Heart left ventricle (tissue), 13 donors: ENCODE results near the gene GPANK1.

Source experiments
- POLR2A ChIP-seq, 2 donors: fragments of 450-650 bp; IDR thresholded peaks; one replicate each; pipeline ENCODE4 v1.6.1; 2017; ENCODE audit warnings: antibody characterized with exemption in 2 of 2, mild to moderate bottlenecking in 2 of 2, moderate library complexity in 2 of 2
- TF ChIP-seq, protein P1 (sequence below), 12 donors: fragments of 200-600 bp; sonication (generic) in 4 of 12; IDR thresholded peaks; one replicate each; pipeline versions ENCODE4 v1.5.0 to v1.8.0; 2018 to 2022; ENCODE audit warnings: antibody characterized with exemption in 12 of 12, mild to moderate bottlenecking in 5 of 12
- donor health status: ischemic (EF 13 %, LVEDD 7.1; RV severe dilation, severe dysfunction).
- donor health status: DM: no; HTN: yes; CAD: no.
- donor health status: DM: no; HTN: no; CAD: no.
- donor health status: ischemic (EF 25% LVEDD 6.9; RV normal size, moderate dysfunction).
- donor health status: ischemic (EF 25% LVEDD 5.7; RV mildly dilated, moderate dysfunction).
- donor health status: ischemic (EF 35%, LVEDD 5.7; RV mildly dilated, moderate dysfunction).
- donor health status: nonischemic (EF 11% LVEDD 7.7; RV severe dilation, severe dysfunction).
- donor health status: DM: yes; HTN: yes; CAD: no.
- donor health status: PGD.
- donor health status: ischemic (EF 29% LVEDD 5.4; RV normal size, mild dysfunction).
- donor health status: nonischemic (EF 23%, LVEDD 6.1; RV moderate dilation, normal function).

DNA sequence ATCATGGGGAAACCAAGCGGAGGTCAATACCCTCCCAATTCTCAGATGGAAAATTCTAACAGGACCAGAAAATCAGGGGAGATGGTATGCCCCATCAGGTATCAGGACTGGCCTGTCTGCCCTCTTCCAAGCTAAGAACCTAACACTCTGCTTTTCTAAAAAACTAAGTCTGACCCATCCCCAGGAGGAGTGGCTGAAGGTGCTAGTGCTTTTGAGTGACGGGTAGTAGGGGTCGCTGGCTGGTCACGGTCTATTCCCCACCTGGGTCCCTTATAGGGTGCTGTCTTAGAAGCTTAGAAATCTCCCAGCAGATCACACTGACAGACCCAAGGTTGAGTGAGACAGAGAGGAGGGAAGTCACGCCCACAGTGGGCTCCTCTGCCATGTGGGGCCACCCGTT is 28.7 kb upstream of the GPANK1 start:
- TF ChIP-seq POLR2A (IDR thresholded peaks at IDR 0.05): no peak
- TF ChIP-seq, protein P1, sequence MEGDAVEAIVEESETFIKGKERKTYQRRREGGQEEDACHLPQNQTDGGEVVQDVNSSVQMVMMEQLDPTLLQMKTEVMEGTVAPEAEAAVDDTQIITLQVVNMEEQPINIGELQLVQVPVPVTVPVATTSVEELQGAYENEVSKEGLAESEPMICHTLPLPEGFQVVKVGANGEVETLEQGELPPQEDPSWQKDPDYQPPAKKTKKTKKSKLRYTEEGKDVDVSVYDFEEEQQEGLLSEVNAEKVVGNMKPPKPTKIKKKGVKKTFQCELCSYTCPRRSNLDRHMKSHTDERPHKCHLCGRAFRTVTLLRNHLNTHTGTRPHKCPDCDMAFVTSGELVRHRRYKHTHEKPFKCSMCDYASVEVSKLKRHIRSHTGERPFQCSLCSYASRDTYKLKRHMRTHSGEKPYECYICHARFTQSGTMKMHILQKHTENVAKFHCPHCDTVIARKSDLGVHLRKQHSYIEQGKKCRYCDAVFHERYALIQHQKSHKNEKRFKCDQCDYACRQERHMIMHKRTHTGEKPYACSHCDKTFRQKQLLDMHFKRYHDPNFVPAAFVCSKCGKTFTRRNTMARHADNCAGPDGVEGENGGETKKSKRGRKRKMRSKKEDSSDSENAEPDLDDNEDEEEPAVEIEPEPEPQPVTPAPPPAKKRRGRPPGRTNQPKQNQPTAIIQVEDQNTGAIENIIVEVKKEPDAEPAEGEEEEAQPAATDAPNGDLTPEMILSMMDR (IDR thresholded peaks at IDR 0.05): no peak
